Adrenal gland (tissue), 12 donors: ENCODE data around the gene SLC22A2. TPM values are rescaled to one million over a fixed set of nuclear protein-coding genes. Genes with fewer than 3 reads are reported as not detected.

Source experiments
- DNase-seq, 7 donors: peaks; one replicate each; pipeline ENCODE4 v3.0.0-alpha.2; 2019 to 2020
- H3K27ac ChIP-seq, 5 donors: fragments of 200-600 bp; sonication (generic) in 4 of 5; 1 replicate in 3 of 5; 2 replicates in 2 of 5; pipeline versions ENCODE4 v1.5.1 to v1.8.0; 2016 to 2020; ENCODE audit warnings: mild to moderate bottlenecking in 1 of 5
- H3K27me3 ChIP-seq: fragments of 200-600 bp; 2 replicates; pipeline ENCODE4 v1.8.0; 2021
- H3K36me3 ChIP-seq, 2 donors: fragments of 200-600 bp; replicated peaks in 1 of 2; 1 replicate in 1 of 2; 2 replicates in 1 of 2; pipeline versions ENCODE4 v1.5.1 to v1.8.0; 2018 to 2022
- H3K4me1 ChIP-seq, 2 donors: fragments of 200-600 bp; replicated peaks in 1 of 2; 1 replicate in 1 of 2; 2 replicates in 1 of 2; pipeline versions ENCODE4 v1.5.1 to v1.8.0; 2018 to 2021
- H3K4me3 ChIP-seq, 4 donors: fragments of 200-600 bp; sonication (generic) in 3 of 4; one replicate each; pipeline ENCODE4 v1.5.1; 2016 to 2018
- H3K9me3 ChIP-seq, 3 donors: fragments of 200-600 bp; sonication (generic) in 1 of 3; replicated peaks in 1 of 3; 1 replicate in 2 of 3; 2 replicates in 1 of 3; pipeline versions ENCODE4 v1.5.1 to v1.8.0; 2016 to 2021
- POLR2A ChIP-seq, 2 donors: fragments of 450-650 bp; IDR thresholded peaks; one replicate each; pipeline ENCODE4 v1.6.1; 2017; ENCODE audit warnings: antibody characterized with exemption in 2 of 2, mild to moderate bottlenecking in 2 of 2, moderate library complexity in 1 of 2
- WGBS, 4 donors: extraction: QIAGEN DNeasy Blood & Tissue Kit in 2 of 4; methylation state at CpG; one replicate each; pipeline versions ENCODE4 v1.1.5 to v1.1.7; 2013 to 2017; 5-methylcytosine and 5-hydroxymethylcytosine counted together
- intact Hi-C, 2 donors: fragments of 100-400 bp; cut with DNase I; formaldehyde crosslinking; loops; one replicate each; pipeline versions ENCODE4 v1.14.1 to v1.15.0; 2022 to 2023
- polyA plus RNA-seq, 3 donors: library from polyadenylated mRNA; stranded (reverse); fragments of 200-250 nt in 2 of 3; fragments of 350-450 nt in 1 of 3; fragmentation: Illumina TruSeq in 1 of 3; extraction: RNeasy Lipid Tissue Mini Kit (QIAGEN cat#74804) in 1 of 3; gene quantifications; one replicate each; pipeline ENCODE4 v1.2.3, GENCODE V29; 2013 to 2014
- total RNA-seq, 9 donors: library from RNA; depleted of rRNA in 4 of 9; stranded (reverse); fragments of >200 nt in 4 of 9; fragments of 120-200 nt in 1 of 9; fragmentation: NEBNext Ultra II Directional in 1 of 9; extraction: Animal tissue kit (Norgen Biotek cat#: 25700) in 1 of 9; gene quantifications; one replicate each; pipeline versions ENCODE4 v1.1.0 to v1.2.4, GENCODE V29; 2013 to 2023
- TF ChIP-seq, protein P1 (sequence below), 6 experiments: fragments of 450-650 bp in 4 of 6; fragments of 200-600 bp in 2 of 6; sonication (generic) in 1 of 6; IDR thresholded peaks; 1 replicate in 5 of 6; 2 replicates in 1 of 6; pipeline versions ENCODE4 v1.5.1 to v1.8.0; 2016 to 2021; ENCODE audit warnings: antibody characterized with exemption in 6 of 6, mild to moderate bottlenecking in 2 of 6, moderate library complexity in 1 of 6
- donor health status: healthy with polysubstance abuse.
- donor health status: Bipolar disorder and iron deficiency.
- donor health status: DM: yes; HTN: yes; CAD: no.
- donor health status: DM: no; HTN: no; CAD: no.
- donor health status: DM: no; HTN: no; CAD: no.
- donor health status: DM: yes; HTN: yes; CAD: no.

Gene SLC22A2
- total and polyA plus RNA-seq, 12 donors: not detected

DNA sequence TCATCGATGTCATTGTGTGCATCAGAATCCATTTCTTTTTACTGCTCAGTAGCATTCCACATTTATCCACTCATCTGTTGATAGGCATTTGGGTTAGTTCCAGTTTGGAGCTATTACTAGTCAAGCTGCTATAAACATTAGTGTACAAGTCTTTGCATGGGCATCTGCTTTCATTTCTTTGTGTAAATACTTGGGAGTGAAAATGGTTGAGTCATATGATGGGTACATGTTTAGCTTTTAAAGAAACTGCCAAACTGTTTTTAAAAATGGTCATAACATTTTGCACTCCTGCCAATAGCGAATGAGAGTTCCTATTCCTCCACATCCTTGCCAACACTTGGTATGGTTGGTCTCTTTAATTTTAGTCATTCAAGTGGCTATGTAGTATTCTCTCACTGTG lies 21.2 kb upstream of the SLC22A2 start:
- no peak for DNase-seq
- Histone ChIP-seq H3K9me3 (peaks cover 0 to 9% (median 0%) of the 10 kb centered on the region in 3 donors), H3K27ac (no peak overlapping the region), H3K4me1 (no peaks in the 10 kb centered on the region), H3K4me3 (no peak overlapping the region), H3K36me3 (no peaks in the 10 kb centered on the region), H3K27me3 (no peaks in the 10 kb centered on the region)
- 90 to 95% (median 91%) methylated on average over 2 of the region's 2 CpGs for WGBS, 4 donors
- intact Hi-C loops: no loop called here
- TF ChIP-seq, protein P1, sequence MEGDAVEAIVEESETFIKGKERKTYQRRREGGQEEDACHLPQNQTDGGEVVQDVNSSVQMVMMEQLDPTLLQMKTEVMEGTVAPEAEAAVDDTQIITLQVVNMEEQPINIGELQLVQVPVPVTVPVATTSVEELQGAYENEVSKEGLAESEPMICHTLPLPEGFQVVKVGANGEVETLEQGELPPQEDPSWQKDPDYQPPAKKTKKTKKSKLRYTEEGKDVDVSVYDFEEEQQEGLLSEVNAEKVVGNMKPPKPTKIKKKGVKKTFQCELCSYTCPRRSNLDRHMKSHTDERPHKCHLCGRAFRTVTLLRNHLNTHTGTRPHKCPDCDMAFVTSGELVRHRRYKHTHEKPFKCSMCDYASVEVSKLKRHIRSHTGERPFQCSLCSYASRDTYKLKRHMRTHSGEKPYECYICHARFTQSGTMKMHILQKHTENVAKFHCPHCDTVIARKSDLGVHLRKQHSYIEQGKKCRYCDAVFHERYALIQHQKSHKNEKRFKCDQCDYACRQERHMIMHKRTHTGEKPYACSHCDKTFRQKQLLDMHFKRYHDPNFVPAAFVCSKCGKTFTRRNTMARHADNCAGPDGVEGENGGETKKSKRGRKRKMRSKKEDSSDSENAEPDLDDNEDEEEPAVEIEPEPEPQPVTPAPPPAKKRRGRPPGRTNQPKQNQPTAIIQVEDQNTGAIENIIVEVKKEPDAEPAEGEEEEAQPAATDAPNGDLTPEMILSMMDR (IDR thresholded peaks at IDR 0.05): no peak
- TF ChIP-seq POLR2A (IDR thresholded peaks at IDR 0.05): no peak

DNA sequence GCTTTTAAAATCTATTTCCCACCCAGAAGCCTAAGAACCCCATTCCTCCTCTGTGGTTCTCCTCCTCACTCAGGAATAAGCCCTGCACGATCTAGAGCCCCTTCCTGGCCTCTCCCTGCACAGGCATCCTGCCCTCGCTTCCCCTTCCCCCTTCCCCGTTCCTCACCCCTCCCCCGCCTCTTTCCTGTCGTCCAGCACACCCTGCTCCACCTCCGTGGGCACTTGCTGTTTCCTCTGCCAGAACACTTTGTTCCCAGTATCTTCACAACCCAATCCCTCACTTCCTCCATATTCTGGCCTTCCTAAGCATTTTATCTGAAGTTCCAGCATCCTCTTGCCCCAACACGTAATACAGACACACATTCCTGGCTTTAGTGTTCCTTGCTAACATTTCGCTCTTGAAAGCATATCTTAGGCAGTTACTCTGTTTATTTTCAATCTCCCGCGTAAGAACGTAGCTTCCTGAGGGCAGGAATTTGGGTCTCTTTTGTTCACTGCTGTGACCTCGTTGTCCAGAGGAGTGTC lies 20.2 kb upstream of the SLC22A2 start:
- TF ChIP-seq, protein P1 (IDR thresholded peaks at IDR 0.05): no peak
- no peak for TF ChIP-seq POLR2A (IDR thresholded peaks at IDR 0.05)
- no peaks in the 10 kb centered on the region for H3K27me3 ChIP-seq
- peaks cover 0 to 5% (median 0%) of the 10 kb centered on the region in 3 donors for H3K9me3 ChIP-seq
- no peak overlapping the region for H3K4me3 ChIP-seq
- no peaks in the 10 kb centered on the region for H3K4me1 ChIP-seq
- no peaks in the 10 kb centered on the region for H3K36me3 ChIP-seq
- DNase-seq: no peak
- H3K27ac ChIP-seq: no peak overlapping the region
- WGBS, 4 donors: 65 to 74% (median 71%) methylated on average over 12 of the region's 12 CpGs
- intact Hi-C loops: no loop called here

DNA sequence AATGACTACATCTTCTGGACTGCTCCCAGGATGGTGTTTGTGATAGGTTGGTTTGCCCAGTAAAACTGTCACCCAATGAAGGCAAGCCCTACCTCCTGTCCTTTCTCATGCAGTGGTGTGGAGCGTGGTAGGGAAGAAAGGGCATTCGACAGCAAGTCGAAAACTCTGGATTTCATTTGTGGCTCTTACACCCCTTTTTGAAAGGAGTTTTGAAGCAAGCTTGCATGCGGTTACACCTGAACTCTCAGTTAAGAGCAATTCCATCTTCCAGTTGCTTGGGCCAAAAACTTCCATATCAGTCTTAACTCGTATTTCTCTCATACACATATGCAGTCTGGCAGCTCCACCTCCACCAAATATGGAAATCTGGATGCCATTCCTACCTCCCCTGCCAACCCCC lies 19.7 kb upstream of the SLC22A2 start:
- H3K4me1 ChIP-seq: no peaks in the 10 kb centered on the region
- no peak overlapping the region for H3K27ac ChIP-seq
- H3K4me3 ChIP-seq: no peak overlapping the region
- WGBS, 4 donors: 90 to 97% (median 95%) methylated on average over 5 of the region's 5 CpGs
- DNase-seq: no peak
- no peaks in the 10 kb centered on the region for H3K27me3 ChIP-seq
- intact Hi-C loops: no loop called here
- TF ChIP-seq, protein P1 (IDR thresholded peaks at IDR 0.05): no peak
- no peak for TF ChIP-seq POLR2A (IDR thresholded peaks at IDR 0.05)
- H3K36me3 ChIP-seq: no peaks in the 10 kb centered on the region
- peaks cover 0 to 4% (median 0%) of the 10 kb centered on the region in 3 donors for H3K9me3 ChIP-seq

DNA sequence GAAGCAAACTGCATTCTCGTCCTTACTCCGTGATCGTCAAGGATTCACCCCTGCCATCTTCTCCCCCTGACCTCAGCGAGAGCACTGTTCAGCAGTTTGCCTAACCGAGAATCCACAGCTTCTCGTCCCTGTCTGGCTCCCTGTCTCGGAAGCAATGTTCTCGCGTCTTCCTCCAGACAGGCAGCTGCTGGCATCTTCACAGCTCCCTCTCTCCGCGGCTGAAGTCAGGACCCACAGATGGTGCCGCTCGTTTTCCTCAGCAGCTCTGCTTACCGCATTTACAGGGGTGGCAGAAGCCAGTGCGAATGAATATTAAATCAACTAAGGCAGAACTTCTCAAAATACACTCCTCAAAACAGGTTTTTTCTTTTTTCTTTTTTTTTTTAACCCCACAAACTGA lies 18.9 kb upstream of the SLC22A2 start:
- no peaks in the 10 kb centered on the region for H3K27me3 ChIP-seq
- TF ChIP-seq, protein P1 (IDR thresholded peaks at IDR 0.05): no peak
- TF ChIP-seq POLR2A (IDR thresholded peaks at IDR 0.05): no peak
- intact Hi-C loops: no loop called here
- no peaks in the 10 kb centered on the region for H3K4me1 ChIP-seq
- DNase-seq: no peak
- no peak overlapping the region for H3K27ac ChIP-seq
- H3K36me3 ChIP-seq: no peaks in the 10 kb centered on the region
- WGBS, 4 donors: 85 to 90% (median 89%) methylated on average over 15 of the region's 15 CpGs
- no peak overlapping the region for H3K4me3 ChIP-seq
- no peaks in the 10 kb centered on the region for H3K9me3 ChIP-seq
